ENCODE measurements around the gene AMZ1. TPM values are rescaled to one million over a fixed set of nuclear protein-coding genes. Genes with fewer than 3 reads are reported as not detected.

AMZ1 gene
- total RNA-seq, 1 donor from 2014 or later = 9.1 TPM

DNA sequence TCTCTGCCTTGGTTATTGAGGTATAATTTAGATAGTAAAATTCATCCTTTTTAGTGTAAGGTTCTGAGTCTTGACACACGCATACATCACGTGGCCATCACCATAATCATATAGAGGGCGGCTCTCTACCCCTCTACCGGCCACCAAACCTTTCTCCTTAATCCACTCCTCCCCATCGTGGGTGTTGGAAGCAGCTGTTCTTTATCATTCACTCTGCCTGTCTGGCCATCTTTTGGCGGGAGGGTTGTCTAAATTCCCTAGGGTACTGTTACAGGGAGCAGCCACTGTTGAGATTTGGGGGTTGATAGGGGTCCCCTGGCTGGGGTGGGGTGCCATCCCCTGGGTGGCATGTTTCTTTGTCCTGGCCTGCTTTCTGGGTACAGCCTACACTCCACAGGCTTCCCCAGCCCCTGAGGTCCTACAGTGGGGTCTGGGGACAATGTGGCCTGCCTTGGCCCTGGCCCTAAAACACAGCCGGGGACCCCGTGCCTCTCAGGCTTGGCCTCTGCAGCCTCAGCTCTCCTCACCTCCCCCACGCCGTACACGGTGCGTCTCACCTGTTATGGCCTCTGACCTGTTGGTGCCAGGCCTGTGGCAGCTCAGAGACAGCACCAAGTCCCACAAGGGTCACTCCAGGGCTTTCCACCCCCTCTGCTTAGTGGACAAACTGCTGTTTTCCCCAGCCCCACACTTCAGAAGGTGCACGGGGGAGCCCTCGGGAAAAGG lies 17.5 kb downstream of the AMZ1 start:
- Mint-ChIP-seq H3K4me1 (ENCODE audit: low read depth) (no peaks in the 10 kb centered on the region), H3K9me3 (ENCODE audit: low read depth) (no peaks in the 10 kb centered on the region), H3K4me3 (ENCODE audit: unreplicated experiment) (no peak overlapping the region), H3K27ac (ENCODE audit: unreplicated experiment) (no peak overlapping the region), H3K36me3 (ENCODE audit: low read depth) (peaks cover 6% of the 10 kb centered on the region), H3K27me3 (ENCODE audit: low read depth) (no peaks in the 10 kb centered on the region)
- DNase-seq (ENCODE audit: low spot score) = no peak
- TF ChIP-seq, protein P1, sequence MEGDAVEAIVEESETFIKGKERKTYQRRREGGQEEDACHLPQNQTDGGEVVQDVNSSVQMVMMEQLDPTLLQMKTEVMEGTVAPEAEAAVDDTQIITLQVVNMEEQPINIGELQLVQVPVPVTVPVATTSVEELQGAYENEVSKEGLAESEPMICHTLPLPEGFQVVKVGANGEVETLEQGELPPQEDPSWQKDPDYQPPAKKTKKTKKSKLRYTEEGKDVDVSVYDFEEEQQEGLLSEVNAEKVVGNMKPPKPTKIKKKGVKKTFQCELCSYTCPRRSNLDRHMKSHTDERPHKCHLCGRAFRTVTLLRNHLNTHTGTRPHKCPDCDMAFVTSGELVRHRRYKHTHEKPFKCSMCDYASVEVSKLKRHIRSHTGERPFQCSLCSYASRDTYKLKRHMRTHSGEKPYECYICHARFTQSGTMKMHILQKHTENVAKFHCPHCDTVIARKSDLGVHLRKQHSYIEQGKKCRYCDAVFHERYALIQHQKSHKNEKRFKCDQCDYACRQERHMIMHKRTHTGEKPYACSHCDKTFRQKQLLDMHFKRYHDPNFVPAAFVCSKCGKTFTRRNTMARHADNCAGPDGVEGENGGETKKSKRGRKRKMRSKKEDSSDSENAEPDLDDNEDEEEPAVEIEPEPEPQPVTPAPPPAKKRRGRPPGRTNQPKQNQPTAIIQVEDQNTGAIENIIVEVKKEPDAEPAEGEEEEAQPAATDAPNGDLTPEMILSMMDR (IDR thresholded peaks at IDR 0.05) = no peak

GRCh38 chr7:2706685-2707126 lies 18.7 kb downstream of the AMZ1 start:
- Mint-ChIP-seq H3K27me3 (ENCODE audit: low read depth) (no peaks in the 10 kb centered on the region), H3K4me1 (ENCODE audit: low read depth) (no peaks in the 10 kb centered on the region)
- DNase-seq (ENCODE audit: low spot score) = no peak

GRCh38 chr7:2707481-2707880 lies 19.5 kb downstream of the AMZ1 start:
- no peaks in the 10 kb centered on the region for H3K27me3 Mint-ChIP-seq (ENCODE audit: low read depth)
- H3K4me1 Mint-ChIP-seq (ENCODE audit: low read depth) = no peaks in the 10 kb centered on the region
- TF ChIP-seq, protein P1 (IDR thresholded peaks at IDR 0.05) = no peak
- H3K36me3 Mint-ChIP-seq (ENCODE audit: low read depth) = peaks cover 9% of the 10 kb centered on the region
- no peak overlapping the region for H3K27ac Mint-ChIP-seq (ENCODE audit: unreplicated experiment)
- no peak for DNase-seq (ENCODE audit: low spot score)
- no peak overlapping the region for H3K4me3 Mint-ChIP-seq (ENCODE audit: unreplicated experiment)
- H3K9me3 Mint-ChIP-seq (ENCODE audit: low read depth) = no peaks in the 10 kb centered on the region

More at GRCh38 chr7:2706685-2707126, 18.7 kb downstream of the AMZ1 start:
- peaks cover 9% of the 10 kb centered on the region for H3K36me3 Mint-ChIP-seq (ENCODE audit: low read depth)
- H3K27ac Mint-ChIP-seq (ENCODE audit: unreplicated experiment) = peak overlapping the region; percentile 17
- H3K4me3 Mint-ChIP-seq (ENCODE audit: unreplicated experiment) = no peak overlapping the region
- H3K9me3 Mint-ChIP-seq (ENCODE audit: low read depth) = no peaks in the 10 kb centered on the region
- TF ChIP-seq, protein P1 (IDR thresholded peaks at IDR 0.05) = no peak

DNA sequence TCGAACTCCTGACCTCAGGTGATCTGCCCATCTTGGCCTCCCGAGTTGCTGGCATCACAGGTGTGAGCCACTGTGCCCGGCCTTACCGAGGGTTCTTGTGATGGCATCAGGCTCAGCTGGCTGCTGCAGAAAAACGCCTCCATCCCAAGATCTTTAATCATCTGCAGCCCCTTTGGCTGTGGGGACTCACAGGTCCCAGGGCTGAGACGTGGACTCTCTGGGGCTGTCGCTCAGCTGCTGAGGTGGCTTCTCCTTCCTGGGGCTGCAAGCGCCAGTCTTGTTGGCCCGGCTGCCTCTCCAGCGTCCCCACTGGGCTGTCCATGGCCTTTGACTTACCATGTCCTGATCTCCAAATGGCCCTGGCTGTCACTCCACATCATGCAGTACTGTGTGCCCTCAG lies 20.0 kb downstream of the AMZ1 start:
- Mint-ChIP-seq H3K36me3 (ENCODE audit: low read depth) (peaks cover 9% of the 10 kb centered on the region), H3K4me1 (ENCODE audit: low read depth) (peaks cover under 1% of the 10 kb centered on the region), H3K4me3 (ENCODE audit: unreplicated experiment) (no peak overlapping the region), H3K27ac (ENCODE audit: unreplicated experiment) (no peak overlapping the region), H3K27me3 (ENCODE audit: low read depth) (no peaks in the 10 kb centered on the region), H3K9me3 (ENCODE audit: low read depth) (no peaks in the 10 kb centered on the region)
- TF ChIP-seq, protein P1 (IDR thresholded peaks at IDR 0.05) = no peak
- DNase-seq (ENCODE audit: low spot score) = no peak

GRCh38 chr7:2708547-2709310 lies 20.7 kb downstream of the AMZ1 start:
- H3K4me1 Mint-ChIP-seq (ENCODE audit: low read depth) = peaks cover 7% of the 10 kb centered on the region
- H3K27me3 Mint-ChIP-seq (ENCODE audit: low read depth) = no peaks in the 10 kb centered on the region
- DNase-seq (ENCODE audit: low spot score) = no peak
- no peak overlapping the region for H3K4me3 Mint-ChIP-seq (ENCODE audit: unreplicated experiment)
- H3K36me3 Mint-ChIP-seq (ENCODE audit: low read depth) = peaks cover 12% of the 10 kb centered on the region
- H3K27ac Mint-ChIP-seq (ENCODE audit: unreplicated experiment) = no peak overlapping the region
- TF ChIP-seq, protein P1 (IDR thresholded peaks at IDR 0.05) = no peak
- no peaks in the 10 kb centered on the region for H3K9me3 Mint-ChIP-seq (ENCODE audit: low read depth)
